HepG2 (cell line): ENCODE data around the gene STEAP1B. TPM values are rescaled to one million over a fixed set of nuclear protein-coding genes. Genes with fewer than 3 reads are reported as not detected.

Experiments
- ATF4 ChIP-seq, 2 experiments: fragments of 450-650 bp in 1 of 2; sonication (generic) in 1 of 2; formaldehyde crosslinking; IDR thresholded peaks; 2 replicates each; pipeline versions ENCODE4 v1.5.0 to v1.8.0; 2020 to 2022; ENCODE audit warnings: mild to moderate bottlenecking in 1 of 2, missing genetic modification reagents in 1 of 2
- ETV5 ChIP-seq: IDR thresholded peaks from 2 replicates; pipeline ENCODE4 v1.6.1; 2018; ENCODE audit warnings: missing biosample characterization, missing genetic modification reagents, inconsistent platforms, borderline replicate concordance
- HOMEZ ChIP-seq: IDR thresholded peaks from 2 replicates; pipeline ENCODE4 v1.6.1; 2016; ENCODE audit warnings: low read depth
- IRX3 ChIP-seq: sonication (generic); formaldehyde crosslinking; IDR thresholded peaks from 2 replicates; pipeline ENCODE4 v1.8.1; 2023; ENCODE audit warnings: mild to moderate bottlenecking, low read depth, missing genetic modification reagents, borderline replicate concordance
- KAT8 ChIP-seq: IDR thresholded peaks from 2 replicates; pipeline ENCODE4 v1.6.1; 2016; ENCODE audit warnings: missing genetic modification reagents, missing compliant biosample characterization
- KDM2A ChIP-seq: sonication (generic); formaldehyde crosslinking; IDR thresholded peaks from 2 replicates; pipeline ENCODE4 v1.4.0; 2020; ENCODE audit warnings: low read depth, missing genetic modification reagents, borderline replicate concordance
- KLF12 ChIP-seq: sonication (generic); formaldehyde crosslinking; IDR thresholded peaks from 2 replicates; pipeline ENCODE4 v1.4.0; 2020; ENCODE audit warnings: missing genetic modification reagents, borderline replicate concordance
- NFIC ChIP-seq: IDR thresholded peaks from 2 replicates; pipeline ENCODE4 v1.6.1; 2012; ENCODE audit warnings: mild to moderate bottlenecking, low read length, inconsistent platforms
- ONECUT2 ChIP-seq: sonication (generic); formaldehyde crosslinking; IDR thresholded peaks from 2 replicates; pipeline ENCODE4 v1.4.0; 2020; ENCODE audit warnings: missing genetic modification reagents
- SP2 ChIP-seq: sonication (generic); formaldehyde crosslinking; IDR thresholded peaks from 2 replicates; pipeline ENCODE4 v1.5.1; 2020; ENCODE audit warnings: mild to moderate bottlenecking, missing genetic modification reagents
- TCF7 ChIP-seq: sonication (generic); IDR thresholded peaks from 2 replicates; pipeline ENCODE4 v1.6.1; 2016; ENCODE audit warnings: antibody characterized with exemption, low read depth
- ZBTB38 ChIP-seq: sonication (generic); formaldehyde crosslinking; IDR thresholded peaks from 2 replicates; pipeline ENCODE4 v1.5.1; 2020; ENCODE audit warnings: mild to moderate bottlenecking, missing genetic modification reagents
- ZBTB46 ChIP-seq: sonication (generic); formaldehyde crosslinking; IDR thresholded peaks from 2 replicates; pipeline ENCODE4 v1.4.0; 2020; ENCODE audit warnings: mild to moderate bottlenecking, missing genetic modification reagents, borderline replicate concordance
- ZNF30 ChIP-seq: sonication (generic); formaldehyde crosslinking; IDR thresholded peaks from 2 replicates; pipeline ENCODE4 v1.5.0; 2020; ENCODE audit warnings: mild to moderate bottlenecking, missing genetic modification reagents
- ZNF589 ChIP-seq: sonication (generic); formaldehyde crosslinking; conservative IDR thresholded peaks from 2 replicates; pipeline ENCODE4 v1.8.0; 2022; ENCODE audit warnings: mild to moderate bottlenecking, moderate library complexity, missing genetic modification reagents
- ZNF75D ChIP-seq: sonication (generic); formaldehyde crosslinking; IDR thresholded peaks from 2 replicates; pipeline ENCODE4 v1.8.1; 2023; ENCODE audit warnings: missing genetic modification reagents, mild to moderate bottlenecking, borderline replicate concordance
- ZZZ3 ChIP-seq: sonication (generic); formaldehyde crosslinking; IDR thresholded peaks from 2 replicates; pipeline ENCODE4 v1.4.0; 2020; ENCODE audit warnings: missing genetic modification reagents, mild to moderate bottlenecking, borderline replicate concordance
- polyA plus RNA-seq, 8 experiments: library from polyadenylated mRNA; depleted of rRNA in 3 of 8; stranded (reverse) in 7 of 8; unstranded in 1 of 8; fragments of >200 nt; fragmentation: Illumina TruSeq in 4 of 8; extraction: Trizol in 4 of 8; gene quantifications; 2 replicates each; pipeline versions ENCODE4 v1.2.1 to v1.2.3, GENCODE V29; 2011 to 2016; ENCODE audit warnings: low read depth in 4 of 8, missing spikeins in 1 of 8, mixed read lengths in 1 of 8; ENCODE audit not compliant: insufficient read depth in 1 of 8
- total RNA-seq, 5 experiments: library from RNA; depleted of rRNA; stranded (reverse); fragments of >200 nt; fragmentation: Illumina TruSeq; extraction: Trizol; gene quantifications; 2 replicates each; pipeline ENCODE4 v1.2.3, GENCODE V29; 2016; ENCODE audit warnings: low read depth in 1 of 5
- TF ChIP-seq, protein P1 (sequence below): sonication (generic); formaldehyde crosslinking; conservative IDR thresholded peaks from 2 replicates; pipeline ENCODE4 v1.4.0; 2020; ENCODE audit warnings: mild to moderate bottlenecking, missing genetic modification reagents, moderate library complexity
- TF ChIP-seq, protein P2 (sequence below): IDR thresholded peaks from 2 replicates; pipeline ENCODE4 v1.6.1; 2018; ENCODE audit warnings: missing genetic modification reagents

The STEAP1B gene
- total and polyA plus RNA-seq, 2 of the 13 experiments (the other 11 are each of a cell fraction or from before 2014, with no cell fraction given), result not detected

GRCh38 chr7:22452142-22452959, 47.6 kb downstream of the STEAP1B start (continued):
- TF ChIP-seq, protein P1, sequence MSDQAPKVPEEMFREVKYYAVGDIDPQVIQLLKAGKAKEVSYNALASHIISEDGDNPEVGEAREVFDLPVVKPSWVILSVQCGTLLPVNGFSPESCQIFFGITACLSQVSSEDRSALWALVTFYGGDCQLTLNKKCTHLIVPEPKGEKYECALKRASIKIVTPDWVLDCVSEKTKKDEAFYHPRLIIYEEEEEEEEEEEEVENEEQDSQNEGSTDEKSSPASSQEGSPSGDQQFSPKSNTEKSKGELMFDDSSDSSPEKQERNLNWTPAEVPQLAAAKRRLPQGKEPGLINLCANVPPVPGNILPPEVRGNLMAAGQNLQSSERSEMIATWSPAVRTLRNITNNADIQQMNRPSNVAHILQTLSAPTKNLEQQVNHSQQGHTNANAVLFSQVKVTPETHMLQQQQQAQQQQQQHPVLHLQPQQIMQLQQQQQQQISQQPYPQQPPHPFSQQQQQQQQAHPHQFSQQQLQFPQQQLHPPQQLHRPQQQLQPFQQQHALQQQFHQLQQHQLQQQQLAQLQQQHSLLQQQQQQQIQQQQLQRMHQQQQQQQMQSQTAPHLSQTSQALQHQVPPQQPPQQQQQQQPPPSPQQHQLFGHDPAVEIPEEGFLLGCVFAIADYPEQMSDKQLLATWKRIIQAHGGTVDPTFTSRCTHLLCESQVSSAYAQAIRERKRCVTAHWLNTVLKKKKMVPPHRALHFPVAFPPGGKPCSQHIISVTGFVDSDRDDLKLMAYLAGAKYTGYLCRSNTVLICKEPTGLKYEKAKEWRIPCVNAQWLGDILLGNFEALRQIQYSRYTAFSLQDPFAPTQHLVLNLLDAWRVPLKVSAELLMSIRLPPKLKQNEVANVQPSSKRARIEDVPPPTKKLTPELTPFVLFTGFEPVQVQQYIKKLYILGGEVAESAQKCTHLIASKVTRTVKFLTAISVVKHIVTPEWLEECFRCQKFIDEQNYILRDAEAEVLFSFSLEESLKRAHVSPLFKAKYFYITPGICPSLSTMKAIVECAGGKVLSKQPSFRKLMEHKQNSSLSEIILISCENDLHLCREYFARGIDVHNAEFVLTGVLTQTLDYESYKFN (CRISPR knock-in tag), result peak; percentile 40; the same call in 1 of the 2 replicates
- TF ChIP-seq KAT8 (CRISPR knock-in tag) (0 out of 2 replicates have a peak, but pooled peaks have one; percentile 18), ZNF589 (no peak), ZNF30 (CRISPR knock-in tag) (no peak), KLF12 (no peak), TCF7 (no peak), ATF4 (CRISPR knock-in tag; IDR thresholded peaks at IDR 0.05) (no peak), IRX3 (CRISPR knock-in tag) (no peak), ZBTB46 (CRISPR knock-in tag) (no peak), NFIC (no peak), ETV5 (peak; percentile 34; the same call in 1 of the 2 replicates), KDM2A (CRISPR knock-in tag) (peak; percentile 45; the same call in 1 of the 2 replicates), ONECUT2 (0 out of 2 replicates have a peak, but pooled peaks have one; percentile 21), ZBTB38 (CRISPR knock-in tag) (0 out of 2 replicates have a peak, but pooled peaks have one; percentile 49), ZZZ3 (no peak), ZNF75D (CRISPR knock-in tag) (no peak), HOMEZ (CRISPR knock-in tag) (peak; percentile 38; the same call in 1 of the 2 replicates), SP2 (CRISPR knock-in tag) (no peak)
- TF ChIP-seq, protein P2, sequence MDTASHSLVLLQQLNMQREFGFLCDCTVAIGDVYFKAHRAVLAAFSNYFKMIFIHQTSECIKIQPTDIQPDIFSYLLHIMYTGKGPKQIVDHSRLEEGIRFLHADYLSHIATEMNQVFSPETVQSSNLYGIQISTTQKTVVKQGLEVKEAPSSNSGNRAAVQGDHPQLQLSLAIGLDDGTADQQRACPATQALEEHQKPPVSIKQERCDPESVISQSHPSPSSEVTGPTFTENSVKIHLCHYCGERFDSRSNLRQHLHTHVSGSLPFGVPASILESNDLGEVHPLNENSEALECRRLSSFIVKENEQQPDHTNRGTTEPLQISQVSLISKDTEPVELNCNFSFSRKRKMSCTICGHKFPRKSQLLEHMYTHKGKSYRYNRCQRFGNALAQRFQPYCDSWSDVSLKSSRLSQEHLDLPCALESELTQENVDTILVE, result peak; percentile 52; the same call in 1 of the 2 replicates
